BE2C (cell line): Measurements from ENCODE around the gene NCMAP.

Experiments used
- DNase-seq: peaks from one replicate; pipeline ENCODE4 v3.0.0-alpha.2; 2020
- H3K27me3 ChIP-seq: fragments of 250-450 bp; sonication (Bioruptor Pico); 2 replicates; pipeline ENCODE4 v1.5.1; 2020; ENCODE audit warnings: mild to moderate bottlenecking
- H3K36me3 ChIP-seq: fragments of 250-450 bp; sonication (Bioruptor Pico); 2 replicates; pipeline ENCODE4 v1.5.1; 2020; ENCODE audit warnings: mild to moderate bottlenecking
- H3K4me1 ChIP-seq: fragments of 250-450 bp; sonication (Bioruptor Pico); 2 replicates; pipeline ENCODE4 v1.5.1; 2020
- H3K4me3 ChIP-seq: 2 replicates; pipeline ENCODE4 v1.5.1; 2011; ENCODE audit warnings: low read depth, low read length
- H3K9me3 ChIP-seq: fragments of 250-450 bp; sonication (Bioruptor Pico); 2 replicates; pipeline ENCODE4 v1.5.1; 2020
- CTCF ChIP-seq: IDR thresholded peaks from 2 replicates; pipeline ENCODE4 v1.5.1; 2012; ENCODE audit warnings: mild to moderate bottlenecking, low read depth, low read length

NCMAP gene

GRCh38 chr1:24599265-24599664 is 43.4 kb downstream of the NCMAP start:
- Histone ChIP-seq H3K9me3 (no peaks in the 10 kb centered on the region), H3K36me3 (no peaks in the 10 kb centered on the region), H3K4me3 (no peak overlapping the region), H3K4me1 (no peaks in the 10 kb centered on the region), H3K27me3 (no peaks in the 10 kb centered on the region)
- DNase-seq: no peak
- no peak for TF ChIP-seq CTCF

- no peaks in the 10 kb centered on the region for H3K9me3 ChIP-seq
- no peak overlapping the region for H3K4me3 ChIP-seq
- no peaks in the 10 kb centered on the region for H3K27me3 ChIP-seq
- H3K4me1 ChIP-seq: no peaks in the 10 kb centered on the region
- TF ChIP-seq CTCF: no peak
- DNase-seq: no peak
- H3K36me3 ChIP-seq: no peaks in the 10 kb centered on the region
These were observed 44.7 kb downstream of the NCMAP start for GRCh38 chr1:24600551-24600950.

GRCh38 chr1:24605534-24606295 is 49.8 kb downstream of the NCMAP start:
- no peak overlapping the region for H3K4me3 ChIP-seq
- H3K36me3 ChIP-seq: no peaks in the 10 kb centered on the region
- DNase-seq: no peak
- H3K4me1 ChIP-seq: no peaks in the 10 kb centered on the region
- TF ChIP-seq CTCF: no peak
- H3K9me3 ChIP-seq: no peaks in the 10 kb centered on the region
- no peaks in the 10 kb centered on the region for H3K27me3 ChIP-seq

- no peaks in the 10 kb centered on the region for H3K4me1 ChIP-seq
- no peak for TF ChIP-seq CTCF
- no peak overlapping the region for H3K4me3 ChIP-seq
- H3K36me3 ChIP-seq: no peaks in the 10 kb centered on the region
- no peaks in the 10 kb centered on the region for H3K27me3 ChIP-seq
- no peak for DNase-seq
- no peaks in the 10 kb centered on the region for H3K9me3 ChIP-seq
These were observed 50.4 kb downstream of the NCMAP start for GRCh38 chr1:24606296-24606605.

GRCh38 chr1:24606621-24607020 is 50.7 kb downstream of the NCMAP start:
- Histone ChIP-seq H3K36me3 (no peaks in the 10 kb centered on the region), H3K4me1 (no peaks in the 10 kb centered on the region), H3K9me3 (no peaks in the 10 kb centered on the region), H3K27me3 (no peaks in the 10 kb centered on the region), H3K4me3 (no peak overlapping the region)
- DNase-seq: no peak
- TF ChIP-seq CTCF: no peak

- no peak for TF ChIP-seq CTCF
- Histone ChIP-seq H3K27me3 (no peaks in the 10 kb centered on the region), H3K36me3 (no peaks in the 10 kb centered on the region), H3K4me1 (no peaks in the 10 kb centered on the region), H3K4me3 (no peak overlapping the region), H3K9me3 (no peaks in the 10 kb centered on the region)
- DNase-seq: no peak
These were observed 54.1 kb downstream of the NCMAP start for GRCh38 chr1:24609949-24610517.
